Keratinocyte (primary cell): ENCODE measurements around the gene CSTB. TPM values are rescaled to one million over a fixed set of nuclear protein-coding genes. Genes with fewer than 3 reads are reported as not detected.

ENCODE experiments used
- DNase-seq: peaks from one replicate; pipeline ENCODE4 v3.0.0-alpha.2; 2011; ENCODE audit warnings: low read depth, missing footprints, low spot score
- FAIRE-seq: peaks from 2 replicates; lab custom pipeline; 2011; peaks lifted over from hg19 to GRCh38; lab: Jason Lieb, UNC
- H2AFZ ChIP-seq: 2 replicates; pipeline ENCODE4 v1.6.0; 2012; ENCODE audit warnings: low read length, control low read depth, inconsistent platforms; ENCODE audit not compliant: control insufficient read depth
- H3K27ac ChIP-seq: 2 replicates; pipeline ENCODE4 v1.5.1; 2011; ENCODE audit warnings: low read length; ENCODE audit not compliant: control insufficient read depth, insufficient read depth
- H3K27me3 ChIP-seq: 3 replicates; pipeline ENCODE4 v1.6.0; 2011; ENCODE audit warnings: low read length; ENCODE audit not compliant: control insufficient read depth, insufficient read depth; ENCODE audit errors: extremely low read depth
- H3K36me3 ChIP-seq, 2 experiments: 2 replicates in 1 of 2; 3 replicates in 1 of 2; pipeline ENCODE4 v1.5.1; 2011; ENCODE audit warnings: low read length in 2 of 2, mild to moderate bottlenecking in 1 of 2; ENCODE audit not compliant: control insufficient read depth in 2 of 2, insufficient read depth in 2 of 2; ENCODE audit errors: extremely low read depth in 1 of 2
- H3K4me1 ChIP-seq: 3 replicates; pipeline ENCODE4 v1.5.1; 2011; ENCODE audit warnings: low read length; ENCODE audit not compliant: control insufficient read depth, insufficient read depth; ENCODE audit errors: extremely low read depth
- H3K4me2 ChIP-seq: 3 replicates; pipeline ENCODE4 v1.6.0; 2011; ENCODE audit warnings: low read depth, low read length; ENCODE audit not compliant: control insufficient read depth, insufficient read depth; ENCODE audit errors: extremely low read depth
- H3K4me3 ChIP-seq, 3 experiments: fragments of 200-600 bp in 1 of 3; sonication (generic) in 1 of 3; 2 replicates in 2 of 3; 3 replicates in 1 of 3; pipeline ENCODE4 v1.5.1; 2011 to 2016; ENCODE audit warnings: low read length in 3 of 3, mild to moderate bottlenecking in 3 of 3, control low read depth in 2 of 3, inconsistent platforms in 1 of 3, low read depth in 1 of 3, mixed read lengths in 1 of 3, mixed run types in 1 of 3, moderate library complexity in 1 of 3; ENCODE audit not compliant: control insufficient read depth in 2 of 3, insufficient read depth in 2 of 3; ENCODE audit errors: extremely low read depth in 1 of 3
- H3K79me2 ChIP-seq: 2 replicates; pipeline ENCODE4 v1.6.0; 2012; ENCODE audit warnings: low read length; ENCODE audit not compliant: control insufficient read depth, insufficient read depth
- H3K9ac ChIP-seq: 3 replicates; pipeline ENCODE4 v1.6.0; 2011; ENCODE audit warnings: low read length; ENCODE audit not compliant: control insufficient read depth, insufficient read depth; ENCODE audit errors: extremely low read depth
- H3K9me1 ChIP-seq: 3 replicates; pipeline ENCODE4 v1.6.0; 2011; ENCODE audit warnings: low read length; ENCODE audit not compliant: control insufficient read depth, insufficient read depth; ENCODE audit errors: extremely low read depth
- H3K9me3 ChIP-seq: 2 replicates; pipeline ENCODE4 v1.5.1; 2012; ENCODE audit warnings: low read depth, low read length; ENCODE audit not compliant: control insufficient read depth
- H4K20me1 ChIP-seq: 3 replicates; pipeline ENCODE4 v1.6.0; 2011; ENCODE audit warnings: low read length; ENCODE audit not compliant: control insufficient read depth, insufficient read depth; ENCODE audit errors: extremely low read depth
- CTCF ChIP-seq, 3 experiments: IDR thresholded peaks in 1 of 3; conservative IDR thresholded peaks in 1 of 3; optimal IDR thresholded peaks in 1 of 3; 2 replicates in 2 of 3; 3 replicates in 1 of 3; pipeline versions ENCODE3 to v1.5.1; 2011; ENCODE audit warnings: low read length in 3 of 3, mild to moderate bottlenecking in 3 of 3, moderate library complexity in 2 of 3, control low read depth in 1 of 3, inconsistent platforms in 1 of 3; ENCODE audit not compliant: insufficient read depth in 2 of 3; ENCODE audit errors: extremely low read depth in 1 of 3
- EZH2 ChIP-seq: IDR thresholded peaks from one replicate; pipeline ENCODE4 v1.6.1; 2012; ENCODE audit warnings: inconsistent platforms, mild to moderate bottlenecking, low read length, moderate library complexity
- dilution Hi-C: fragments of 300-500 bp; cut with MboI; formaldehyde crosslinking; loops from one replicate; pipeline ENCODE4 v1.7.0; 2020; ENCODE audit warnings: low sequenced_read_pairs; ENCODE audit not compliant: extremely low pct_ligation_motif_present
- polyA plus RNA-seq, 5 experiments: library from polyadenylated mRNA; depleted of rRNA in 3 of 5; stranded (reverse) in 3 of 5; stranded (forward) in 1 of 5; unstranded in 1 of 5; fragments of >200 nt; gene quantifications; 1 replicate in 1 of 5; 2 replicates in 3 of 5; 3 replicates in 1 of 5; pipeline versions ENCODE4 v1.2.1 to v1.2.3, GENCODE V29; 2011 to 2012; ENCODE audit warnings: missing spikeins in 2 of 5, low read depth in 1 of 5, low replicate concordance in 1 of 5

The CSTB gene
- polyA plus RNA-seq, 1 donor (not counting 4 experiments of a cell fraction or from before 2014, with no cell fraction given), result 126 TPM

GRCh38 chr21:43820466-43820865, 44.4 kb upstream of the CSTB start:
- Histone ChIP-seq H3K27me3 (peaks cover 3% of the 10 kb centered on the region), H3K4me2 (no peak overlapping the region), H3K4me1 (peaks cover 4% of the 10 kb centered on the region), H3K9ac (no peak overlapping the region), H3K79me2 (no peaks in the 10 kb centered on the region), H3K9me3 (peaks cover 2% of the 10 kb centered on the region), H2AFZ (no peak overlapping the region), H4K20me1 (no peaks in the 10 kb centered on the region), H3K4me3 (no peak overlapping the region), H3K9me1 (no peaks in the 10 kb centered on the region), H3K27ac (no peak overlapping the region), H3K36me3 (no peaks in the 10 kb centered on the region)
- no peak for TF ChIP-seq CTCF (optimal IDR thresholded peaks at IDR 0.05 in 1 of 3, IDR thresholded peaks at IDR 0.05 in 1 of 3, conservative IDR thresholded peaks at IDR 0.05 in 1 of 3; ENCODE audit: extremely low read depth in 1 of 3, insufficient read depth in 2 of 3, low read length in 3 of 3)
- no peak for TF ChIP-seq EZH2
- dilution Hi-C loops, result no loop called here
- DNase-seq (no peak), FAIRE-seq (no peak)

DNA sequence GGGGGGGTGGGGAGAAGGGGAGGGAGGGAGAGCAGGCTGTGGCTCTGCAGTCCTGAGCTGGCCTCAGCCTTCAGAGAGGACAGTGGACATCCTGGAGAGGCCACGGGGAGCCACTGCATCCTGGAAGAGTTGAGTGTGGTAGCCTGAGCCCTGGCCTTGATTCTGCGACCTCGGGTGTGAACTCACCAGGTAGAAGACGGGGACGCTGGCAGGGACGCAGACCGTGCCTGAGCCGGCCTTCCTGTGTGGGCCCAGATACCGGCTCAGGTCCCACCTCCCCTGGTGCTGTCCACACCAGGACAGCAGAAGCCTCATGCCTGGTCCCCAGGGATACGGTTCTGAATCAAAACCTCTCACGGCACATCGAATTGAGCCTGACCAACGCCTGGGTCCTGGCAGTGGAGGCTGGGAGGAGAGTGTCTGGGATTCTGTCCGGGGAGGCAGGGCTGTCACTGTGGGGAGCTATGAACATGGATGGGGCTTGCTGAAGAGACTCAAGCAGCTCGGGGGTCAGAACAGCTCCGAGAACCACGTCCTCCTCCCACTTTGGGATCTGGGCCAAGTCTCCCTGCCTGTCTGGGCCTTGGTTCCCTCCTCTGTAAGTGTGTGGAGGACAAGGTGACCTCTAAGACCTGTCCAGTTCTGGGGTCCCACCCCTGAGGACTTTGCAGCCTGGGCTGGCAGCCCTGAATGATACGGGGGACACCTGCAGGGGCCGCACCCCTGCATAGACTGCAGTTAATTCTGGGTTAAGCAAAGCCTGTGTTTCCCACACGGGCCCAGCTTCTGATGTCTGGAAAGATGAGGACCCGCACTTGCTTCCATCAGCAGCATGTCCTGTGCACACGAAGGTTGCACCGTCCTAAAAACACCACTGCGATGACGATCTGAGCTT, 43.6 kb upstream of the CSTB start:
- dilution Hi-C loops, result no loop called here
- Histone ChIP-seq H3K27ac (no peak overlapping the region), H3K27me3 (no peaks in the 10 kb centered on the region), H3K36me3 (no peaks in the 10 kb centered on the region), H3K9me3 (peaks cover 2% of the 10 kb centered on the region), H2AFZ (no peak overlapping the region), H3K9ac (no peak overlapping the region), H3K4me2 (no peak overlapping the region), H3K9me1 (no peaks in the 10 kb centered on the region), H3K79me2 (no peaks in the 10 kb centered on the region), H4K20me1 (no peaks in the 10 kb centered on the region), H3K4me3 (no peak overlapping the region), H3K4me1 (peaks cover 5% of the 10 kb centered on the region)
- DNase-seq (no peak), FAIRE-seq (no peak)
- TF ChIP-seq CTCF (optimal IDR thresholded peaks at IDR 0.05 in 1 of 3, IDR thresholded peaks at IDR 0.05 in 1 of 3, conservative IDR thresholded peaks at IDR 0.05 in 1 of 3; ENCODE audit: extremely low read depth in 1 of 3, insufficient read depth in 2 of 3, low read length in 3 of 3) (no peak), EZH2 (no peak)
